ENCODE measurements around the gene TBC1D5.

- TF ChIP-seq REST (IDR thresholded peaks at IDR 0.05; ENCODE audit: insufficient read depth in 1 of 2, low read depth in 2 of 2, low read length in 2 of 2) (no peak), SIN3A (IDR thresholded peaks at IDR 0.05; ENCODE audit: borderline replicate concordance, insufficient read depth, low read length) (no peak), POLR2AphosphoS5 (IDR thresholded peaks at IDR 0.05; ENCODE audit: low read depth, low read length) (no peak), FOXP2 (optimal IDR thresholded peaks at IDR 0.05; ENCODE audit: borderline replicate concordance, extremely low read depth, extremely low read length, insufficient read depth) (no peak)
Observed at GRCh38 chr3:17111586-17111985, 630.8 kb downstream of the TBC1D5 start.

Data from PFSK-1 (cell line).